GM21717 (cell line): ENCODE data around the gene SPTBN5.

Experiments
- ATAC-seq: cut with Tn5 transposase; IDR thresholded peaks from one replicate; pipeline ENCODE4 v1.9.1; 2021; ENCODE audit warnings: mild to moderate bottlenecking, moderate library complexity; ENCODE audit not compliant: unreplicated experiment

Gene SPTBN5

GRCh38 chr15:41904541-41905005 lies 10.7 kb upstream of the SPTBN5 start:
- no peak for ATAC-seq

DNA sequence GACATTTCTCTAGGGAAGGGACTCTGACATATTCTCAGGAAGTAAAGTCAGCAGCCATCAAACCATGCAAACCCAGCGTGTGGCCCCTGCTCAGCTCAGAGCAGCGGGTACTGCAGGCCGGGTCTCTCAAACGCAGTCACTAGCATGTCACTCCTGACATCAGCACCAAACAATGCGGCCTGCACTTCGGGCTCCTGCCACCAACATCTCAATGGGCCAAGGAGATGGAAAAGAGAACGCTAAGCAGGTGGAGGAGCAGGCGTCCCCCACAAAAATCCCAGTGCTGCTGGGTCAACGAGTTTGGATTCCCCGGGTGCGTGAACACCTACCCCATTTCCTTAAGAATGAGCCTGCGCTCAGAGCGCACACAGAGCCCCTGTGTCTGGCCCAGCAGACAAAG lies 9.9 kb upstream of the SPTBN5 start:
- ATAC-seq, result no peak

DNA sequence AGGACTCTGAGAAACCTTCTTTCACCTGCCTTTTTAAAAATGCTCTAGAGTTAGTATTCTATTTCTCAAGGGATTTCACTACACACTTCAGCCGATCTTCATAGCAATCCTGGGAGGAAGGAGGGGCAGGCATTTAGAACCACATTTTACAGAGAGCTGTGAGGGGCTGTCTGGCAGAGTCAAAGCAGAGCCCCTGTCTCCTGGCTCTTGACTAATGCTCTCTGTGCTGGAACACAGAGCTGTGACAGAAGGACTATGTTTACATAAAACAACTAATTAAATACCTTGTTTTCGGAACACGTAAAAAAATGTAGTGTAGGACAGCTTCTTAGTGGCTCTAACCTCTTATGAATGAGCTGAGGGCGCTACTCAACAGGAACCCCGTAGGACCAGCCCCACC lies 7.6 kb upstream of the SPTBN5 start:
- no peak for ATAC-seq

DNA sequence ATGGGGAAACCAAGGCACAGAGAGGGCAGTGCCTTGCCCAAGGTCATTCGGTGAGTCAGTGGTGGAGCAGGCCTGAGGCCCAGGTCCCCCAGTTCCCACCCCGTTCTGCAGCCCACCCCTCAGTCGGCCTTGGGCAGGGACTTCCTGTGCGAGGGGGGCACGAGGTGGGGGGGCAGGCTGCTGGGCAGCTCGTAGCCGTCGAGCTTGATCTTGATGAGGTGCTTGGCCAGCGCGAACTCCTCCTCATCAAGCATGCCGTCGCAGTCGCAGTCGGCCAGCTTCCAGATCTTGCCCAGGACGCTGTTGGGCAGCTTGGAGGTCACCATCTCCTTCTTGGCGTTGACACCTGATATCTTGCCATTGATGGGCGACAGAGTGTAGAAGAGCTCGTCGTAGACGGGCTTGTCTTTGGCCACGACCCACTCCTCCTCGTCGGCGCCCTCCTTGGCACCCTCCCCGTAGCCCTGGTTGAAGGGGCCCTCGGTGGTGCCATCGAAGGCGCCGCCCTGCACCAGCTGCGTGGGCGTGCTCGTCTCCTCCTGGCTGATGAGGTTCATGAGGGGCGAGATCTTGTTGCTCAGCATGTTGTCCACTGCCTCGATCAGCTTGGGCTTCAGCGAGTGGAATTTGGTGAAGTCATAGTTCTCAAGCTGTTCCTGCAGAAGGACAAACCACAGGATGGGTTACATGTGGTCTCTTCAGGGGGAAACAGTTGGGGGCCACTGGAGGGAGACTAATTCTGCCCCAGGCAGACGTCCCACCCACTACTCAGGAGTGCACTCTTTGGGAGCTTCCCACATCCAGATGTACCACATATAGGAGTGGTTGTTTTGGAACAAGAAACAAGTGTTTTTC lies 6.9 kb upstream of the SPTBN5 start:
- no peak for ATAC-seq

DNA sequence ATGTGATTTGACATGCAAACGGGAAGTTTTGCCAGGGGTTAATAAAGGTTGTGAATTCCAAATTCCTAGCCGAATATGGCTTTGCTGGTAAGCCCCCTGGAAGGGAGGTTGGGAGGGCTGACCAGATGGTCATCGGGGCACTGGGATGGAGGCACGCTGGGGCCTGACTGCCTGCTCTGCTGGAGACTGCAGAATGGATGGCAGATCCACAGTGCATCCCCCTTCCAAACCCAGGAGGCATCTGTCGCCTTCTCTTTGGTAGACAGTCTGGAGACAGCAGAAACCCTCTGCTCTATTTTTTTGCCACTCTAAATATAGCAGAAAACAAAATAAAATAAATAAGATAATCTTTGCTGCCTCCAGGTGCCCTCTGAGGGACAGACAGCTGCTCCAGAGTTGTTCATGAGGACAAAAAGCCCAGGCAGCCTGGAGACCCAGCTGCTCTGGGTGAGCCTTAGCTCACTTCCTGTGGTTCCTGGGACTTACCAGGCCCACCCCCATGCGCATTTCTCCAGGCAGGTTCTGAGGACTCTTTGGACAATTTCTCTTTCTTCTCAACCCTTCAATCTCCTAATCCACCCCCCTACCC lies 6.1 kb upstream of the SPTBN5 start:
- ATAC-seq, result no peak

- no peak for ATAC-seq
Measured at GRCh38 chr15:41897363-41897799, 3.5 kb upstream of the SPTBN5 start.

DNA sequence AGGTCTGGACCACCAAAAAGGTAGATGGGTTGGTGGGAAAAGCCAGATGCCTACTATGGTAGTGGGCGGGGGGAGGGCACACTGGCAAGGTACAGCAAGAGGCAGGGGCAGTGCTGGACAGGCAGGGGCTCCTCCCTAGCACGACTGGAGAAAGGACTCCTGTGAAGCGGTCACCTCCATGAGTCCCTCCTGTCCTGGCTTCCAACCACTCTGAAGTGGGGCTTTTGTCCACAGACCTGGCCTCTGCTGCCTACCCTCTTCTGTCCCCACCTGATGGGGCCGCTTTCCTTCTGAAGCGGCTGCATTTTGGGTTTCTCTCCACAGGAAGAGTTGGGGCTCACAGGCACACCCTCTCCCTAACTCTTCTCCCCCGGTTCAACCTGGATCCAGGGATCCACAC lies 2.7 kb upstream of the SPTBN5 start:
- ATAC-seq, result no peak

DNA sequence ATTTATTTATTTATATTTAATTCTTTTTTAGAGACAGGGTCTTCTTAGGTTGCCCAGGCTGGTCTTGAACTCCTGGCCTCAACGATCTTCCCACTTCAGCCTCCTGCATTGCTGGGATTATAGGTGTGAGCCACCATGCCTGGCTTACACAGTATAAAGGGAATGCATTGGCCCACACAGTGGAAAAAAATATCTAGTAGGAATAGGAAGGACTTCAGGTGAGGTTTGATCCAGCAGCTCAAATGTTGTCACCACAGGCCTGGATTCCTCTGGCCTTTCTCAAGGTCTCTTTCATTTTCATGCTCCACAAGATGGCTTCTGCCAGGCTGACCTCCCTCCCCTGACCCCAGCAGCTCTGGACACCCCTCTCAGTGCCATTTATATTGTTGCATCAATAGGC lies 2.1 kb upstream of the SPTBN5 start:
- ATAC-seq, result no peak

DNA sequence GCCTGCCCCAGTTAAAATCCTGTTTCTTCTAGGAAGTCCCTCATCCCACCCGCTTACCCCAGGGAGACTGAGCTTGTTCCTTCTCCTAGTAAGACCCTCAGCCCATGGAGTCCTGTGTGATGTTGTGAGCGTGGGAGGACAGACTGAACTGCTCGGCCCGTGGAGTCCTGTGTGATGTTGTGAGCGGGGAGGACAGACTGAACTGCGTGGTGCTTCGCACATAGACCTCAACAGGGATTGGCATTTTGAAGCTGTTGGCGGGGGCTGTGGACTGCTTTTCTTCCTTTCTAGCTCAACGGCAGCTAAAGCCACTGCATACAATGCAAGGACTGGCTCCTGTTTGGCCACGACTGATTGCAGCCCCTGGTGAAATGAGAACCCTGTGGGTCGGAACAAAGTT lies 1.6 kb upstream of the SPTBN5 start:
- no peak for ATAC-seq

DNA sequence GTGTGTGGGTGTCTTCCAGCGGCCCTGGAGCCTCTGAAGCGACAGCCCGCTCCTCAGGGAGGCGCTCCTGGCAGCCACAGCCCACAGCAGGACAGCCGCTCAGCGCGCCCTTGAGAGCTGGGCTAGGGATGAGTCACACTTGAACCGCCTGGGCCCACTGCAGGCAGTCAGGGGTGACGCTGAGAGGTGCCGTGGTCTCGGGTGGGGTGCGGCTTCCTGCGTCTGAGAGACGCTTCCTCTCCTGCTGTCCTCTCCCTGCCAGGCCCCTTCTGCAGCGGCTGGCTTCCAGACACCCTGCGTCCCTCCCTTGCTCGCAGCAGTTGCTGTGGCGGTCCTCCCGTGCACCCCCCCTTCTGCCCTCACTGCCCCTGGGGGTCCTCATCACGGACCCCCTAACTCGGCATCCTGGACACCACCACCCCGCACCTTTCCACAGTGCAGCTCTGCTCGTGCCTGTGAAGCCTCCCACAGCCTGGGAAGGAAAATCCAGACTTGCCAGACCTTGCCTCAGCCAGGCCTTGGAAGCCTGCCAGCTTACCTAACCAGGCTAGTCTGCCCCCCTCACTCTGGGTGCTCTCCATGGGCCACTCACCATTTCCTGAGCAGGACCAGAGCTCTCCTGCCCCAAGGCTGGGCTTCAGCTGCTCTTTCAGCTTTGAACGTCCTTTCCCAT lies 1.1 kb upstream of the SPTBN5 start:
- ATAC-seq, result peak; percentile 84

- no peak for ATAC-seq
Measured at GRCh38 chr15:41894251-41894790, 468 bp upstream of the SPTBN5 start.

DNA sequence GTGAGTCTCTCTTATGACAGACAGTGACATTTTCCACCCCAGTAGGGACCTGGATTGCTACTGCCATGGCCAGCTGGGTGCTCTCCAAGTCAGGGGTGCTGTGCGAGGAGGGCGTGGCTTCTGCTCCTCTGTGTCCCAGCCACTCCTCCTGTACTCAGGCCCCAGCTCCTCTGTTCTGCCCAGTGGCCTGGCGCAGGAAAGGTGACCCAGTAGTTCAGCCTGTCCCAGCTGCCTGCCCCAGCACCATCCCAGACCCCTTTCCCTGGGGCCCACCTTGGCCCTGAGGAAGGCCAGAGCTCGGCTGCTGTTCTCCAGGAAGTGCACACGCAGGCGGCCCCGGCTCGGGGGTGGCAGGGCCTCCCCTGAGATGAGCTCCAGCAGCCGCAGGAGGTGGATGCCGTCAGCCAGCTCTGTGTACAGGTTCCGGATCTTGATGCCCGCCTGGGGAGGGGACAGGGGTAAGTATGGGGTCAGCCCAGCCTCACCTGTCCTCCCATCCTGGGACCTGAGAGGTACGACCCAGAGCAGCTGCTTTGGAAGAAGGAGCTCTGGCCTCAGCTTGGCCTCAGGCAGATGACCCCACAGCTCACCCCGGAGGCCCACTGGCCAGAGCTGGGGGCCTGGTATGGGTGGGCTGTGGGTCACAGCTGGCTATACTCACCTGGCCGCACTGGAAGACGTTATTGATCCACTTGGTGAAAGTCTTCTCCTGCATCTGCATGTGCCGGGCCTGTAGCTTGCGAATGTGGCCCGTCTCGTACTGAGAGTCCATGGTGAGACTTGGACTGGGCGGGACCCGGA lies 1.0 kb downstream of the SPTBN5 start:
- no peak for ATAC-seq

- ATAC-seq, result no peak
Measured at GRCh38 chr15:41891946-41892345, 1.9 kb downstream of the SPTBN5 start.

DNA sequence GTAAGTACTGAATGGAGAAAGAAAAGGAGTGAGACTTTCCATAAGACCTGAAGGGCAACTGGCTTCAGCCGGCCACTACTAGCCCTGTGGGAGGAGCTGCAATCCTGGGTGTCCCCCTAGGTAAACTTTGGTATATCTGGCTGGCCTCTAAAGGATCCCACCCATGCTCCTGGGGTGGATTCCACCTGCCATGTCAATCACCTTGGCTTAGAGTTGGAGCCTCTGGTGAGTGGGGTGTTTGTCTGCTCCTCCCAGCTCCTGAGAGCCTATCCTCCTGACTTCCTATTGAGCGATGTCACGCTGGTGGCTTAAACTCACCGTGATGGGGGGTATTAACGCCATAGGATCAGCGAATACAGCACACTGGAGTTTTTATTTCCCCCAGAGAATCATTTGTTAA lies 2.6 kb downstream of the SPTBN5 start:
- ATAC-seq, result no peak

DNA sequence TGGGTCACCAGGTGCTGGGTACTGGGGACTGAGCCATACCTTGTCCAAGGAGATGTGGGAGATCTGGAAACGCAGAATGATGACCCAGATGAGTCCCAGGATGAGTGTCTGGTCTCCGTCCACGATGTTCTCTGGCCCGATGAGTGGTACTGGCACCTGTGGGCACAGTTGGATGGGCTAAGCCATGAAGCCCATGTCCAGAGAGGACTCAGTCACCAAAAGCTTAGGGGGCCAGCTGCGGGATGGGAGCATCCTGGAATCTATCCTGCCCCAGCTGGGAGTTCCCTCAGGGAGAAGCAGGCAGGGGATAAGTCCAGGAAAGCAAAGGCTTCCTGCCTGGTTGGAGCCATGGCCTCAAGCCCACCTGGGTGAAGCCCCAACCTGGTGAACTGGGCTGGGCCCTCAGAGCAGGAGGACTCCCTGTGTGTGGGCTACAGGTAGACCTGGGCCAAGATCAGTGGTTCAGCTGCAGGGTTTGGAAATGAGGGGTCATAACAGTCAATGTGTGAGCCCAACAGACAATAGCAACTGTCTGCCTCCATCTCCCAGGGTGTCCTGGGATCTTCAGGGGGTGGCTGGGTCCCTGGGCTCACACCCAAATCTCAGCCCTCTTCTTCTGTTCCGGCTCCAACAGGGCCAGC lies 3.7 kb downstream of the SPTBN5 start:
- ATAC-seq, result no peak

DNA sequence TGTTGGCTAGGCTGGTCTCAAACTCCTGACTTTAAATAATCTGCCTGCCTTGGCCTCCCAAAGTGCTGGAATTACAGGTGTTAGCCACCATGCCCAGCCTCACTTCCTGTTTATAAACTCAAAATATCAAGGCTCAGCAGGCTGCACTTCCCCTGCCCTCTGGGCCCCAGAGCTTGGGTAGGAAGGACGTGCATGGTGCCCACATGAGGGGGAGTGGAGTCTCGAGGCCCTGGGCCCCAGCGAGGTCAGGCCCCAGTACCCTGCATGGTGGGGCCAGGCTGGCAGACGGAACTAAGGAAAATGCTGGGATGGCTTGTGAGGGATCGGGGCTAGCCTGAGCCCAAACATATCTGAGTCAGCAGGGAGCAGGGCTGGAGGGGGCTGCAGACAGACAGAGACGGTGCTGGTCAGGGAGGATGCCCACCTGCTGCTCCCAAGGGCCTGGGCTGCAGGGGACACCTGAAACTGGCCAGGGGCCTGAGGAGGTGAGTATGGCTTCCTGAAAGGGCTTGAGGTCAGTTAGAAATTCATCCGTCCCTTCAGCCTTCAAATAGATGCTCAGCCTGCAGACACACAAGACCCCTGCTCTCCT lies 5.1 kb downstream of the SPTBN5 start:
- ATAC-seq, result no peak

- no peak for ATAC-seq
Measured at GRCh38 chr15:41887893-41888292, 6.0 kb downstream of the SPTBN5 start.

DNA sequence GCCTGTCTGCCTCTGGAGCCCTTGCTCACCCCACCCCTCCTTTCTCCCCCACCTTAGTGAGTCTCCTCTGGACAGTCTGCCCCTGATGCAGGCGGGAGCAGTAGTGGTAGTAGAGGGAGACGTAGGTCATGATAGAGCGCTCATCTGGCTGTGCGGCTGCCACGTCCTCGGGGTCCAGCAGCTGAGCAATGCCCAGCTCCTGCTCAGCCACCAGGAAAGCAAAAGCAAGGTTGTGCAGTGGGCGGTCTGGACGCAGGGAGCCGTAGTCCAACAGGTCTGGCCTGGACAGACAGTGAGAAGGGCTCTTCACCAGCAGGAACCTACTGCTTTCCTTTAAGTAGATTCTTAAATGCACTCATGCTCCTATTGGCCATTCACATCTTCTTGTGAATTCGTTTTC lies 6.7 kb downstream of the SPTBN5 start:
- ATAC-seq, result no peak

- ATAC-seq, result no peak
Measured at GRCh38 chr15:41886741-41887140, 7.1 kb downstream of the SPTBN5 start.

DNA sequence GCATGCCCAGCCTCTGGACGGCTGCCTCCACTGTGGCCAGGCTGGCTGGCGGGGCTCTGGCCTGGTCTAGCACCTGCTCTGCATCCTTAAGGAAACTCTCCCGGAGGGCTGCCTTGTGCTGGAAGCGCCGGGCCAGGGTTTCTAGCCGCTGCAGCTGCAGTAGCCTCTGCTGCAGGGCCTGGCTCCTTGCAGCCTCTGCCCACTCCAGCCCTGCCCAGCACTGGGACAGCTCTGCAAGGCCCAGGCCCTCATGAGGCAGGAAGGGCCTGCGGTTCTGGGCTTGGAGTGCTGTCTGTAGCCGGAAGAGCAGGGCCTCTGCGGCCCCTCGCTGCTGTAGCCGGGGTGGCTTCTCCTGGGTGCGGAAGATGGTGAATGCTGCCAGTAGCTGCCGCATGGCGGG lies 8.0 kb downstream of the SPTBN5 start:
- ATAC-seq, result no peak
